Stimulated activated naive B cell treated with anti-CD40 and anti-IgM and Interleukin-4, amounts not matched to agents 10 μg/mL and 1 μg/mL and 100 μg/mL, for 72 hours (primary cell): ENCODE results near the gene KIF3B.
"Not testable (repeated sequence)": the region's sequence is repeated elsewhere in the genome, so short reads cannot be mapped to it uniquely, and the experiment has no call there.

Source experiments
- ATAC-seq, 2 donors: fragments of 150-1000 bp; cut with Tn5 transposase; replicated peaks; 2 replicates each; pipeline ENCODE4 v1.10.0; 2021; ENCODE audit warnings: moderate library complexity in 1 of 2
- DNase-seq: peaks from one replicate; pipeline ENCODE4 v3.0.0; 2021
- H3K27ac Mint-ChIP-seq: one replicate; pipeline ENCODE4 v1.8.0; 2022; ENCODE audit warnings: mild to moderate bottlenecking, mixed read lengths
- H3K27me3 Mint-ChIP-seq, 2 donors: one replicate each; pipeline ENCODE4 v1.8.0; 2022; ENCODE audit warnings: mixed read lengths in 2 of 2
- H3K36me3 Mint-ChIP-seq, 2 donors: one replicate each; pipeline ENCODE4 v1.8.0; 2022; ENCODE audit warnings: mixed read lengths in 2 of 2, mild to moderate bottlenecking in 1 of 2
- H3K4me1 Mint-ChIP-seq, 2 donors: one replicate each; pipeline ENCODE4 v1.8.0; 2022; ENCODE audit warnings: mixed read lengths in 2 of 2, mild to moderate bottlenecking in 1 of 2
- H3K4me3 Mint-ChIP-seq, 2 donors: one replicate each; pipeline ENCODE4 v1.8.0; 2022; ENCODE audit warnings: mild to moderate bottlenecking in 2 of 2, mixed read lengths in 2 of 2, moderate library complexity in 1 of 2
- H3K9me3 Mint-ChIP-seq, 2 donors: one replicate each; pipeline ENCODE4 v1.8.0; 2022; ENCODE audit warnings: mixed read lengths in 2 of 2, mild to moderate bottlenecking in 1 of 2

The KIF3B gene

DNA sequence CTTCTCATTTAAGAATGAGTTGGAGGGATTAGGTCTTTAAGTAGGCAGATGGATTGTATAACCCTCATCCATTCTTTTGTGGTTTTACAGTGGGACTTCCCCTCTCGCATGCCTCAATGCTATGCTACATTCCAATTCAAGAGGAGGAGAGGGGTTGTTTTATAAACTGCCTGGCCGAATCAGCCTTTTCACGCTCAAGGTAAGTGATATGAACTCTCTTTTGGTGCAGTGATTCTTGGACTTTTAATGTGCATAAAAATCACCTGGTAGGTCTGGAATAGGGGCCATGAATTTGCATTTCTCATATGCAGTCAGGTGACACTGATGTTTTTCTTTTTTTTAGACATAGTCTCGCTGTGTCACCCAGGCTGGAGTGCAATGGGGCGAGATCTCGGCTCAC lies 91.5 kb downstream of the KIF3B start:
- Mint-ChIP-seq H3K9me3 (no peaks in the 10 kb centered on the region), H3K27me3 (no peaks in the 10 kb centered on the region), H3K4me1 (peaks cover 34 to 43% of the 10 kb centered on the region in 2 donors), H3K4me3 (peak overlapping the region; percentile 9 to 53), H3K27ac (peak overlapping the region; percentile 20), H3K36me3 (peaks cover 3 to 14% of the 10 kb centered on the region in 2 donors)
- DNase-seq (peak; percentile 12), ATAC-seq (peak; percentile 83 to 84)

DNA sequence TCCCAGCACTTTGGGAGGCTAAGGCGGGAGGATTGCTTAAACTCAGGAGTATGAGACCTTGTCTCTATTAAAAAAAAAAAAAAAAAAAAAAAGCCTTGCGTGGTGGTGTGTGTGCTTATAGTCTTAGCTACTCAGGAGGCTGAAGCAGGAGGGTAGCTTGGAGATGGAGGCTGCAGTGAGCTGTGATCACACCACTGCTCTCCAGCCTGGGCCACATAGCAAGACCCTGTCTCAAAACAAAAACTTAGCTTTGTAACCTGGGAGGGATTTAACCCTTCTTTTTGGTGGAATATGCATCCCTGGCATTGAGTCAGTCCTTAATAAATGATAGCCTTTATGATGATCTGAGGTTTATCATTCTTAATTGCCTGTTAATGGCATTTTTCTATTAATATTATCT lies 93.4 kb downstream of the KIF3B start:
- Mint-ChIP-seq H3K9me3 (no peaks in the 10 kb centered on the region), H3K27me3 (no peaks in the 10 kb centered on the region), H3K36me3 (peaks cover 3 to 16% of the 10 kb centered on the region in 2 donors), H3K4me1 (peaks cover 24 to 32% of the 10 kb centered on the region in 2 donors), H3K27ac (no peak overlapping the region), H3K4me3 (no peak overlapping the region)
- DNase-seq, result no peak
- ATAC-seq, result no peak

DNA sequence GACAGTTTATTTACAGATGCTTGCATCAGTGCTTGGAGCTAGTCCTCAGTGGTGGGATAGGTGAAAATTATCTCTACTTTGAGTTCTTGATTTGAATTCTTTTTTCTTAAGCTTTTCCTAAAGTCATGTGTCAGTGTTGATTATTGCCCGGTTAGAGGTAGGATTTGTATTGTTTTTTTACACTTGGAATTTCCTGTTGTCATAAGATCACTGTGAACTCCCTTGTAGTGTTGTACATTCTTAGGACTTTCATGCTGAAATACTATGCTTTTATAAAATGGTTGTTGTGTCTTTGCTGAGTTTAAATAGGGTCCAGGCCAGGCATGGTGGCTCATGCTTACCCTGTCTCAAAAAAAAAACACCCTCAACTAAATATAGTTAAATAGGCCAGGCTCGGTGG lies 101.0 kb downstream of the KIF3B start:
- peaks cover 3 to 4% of the 10 kb centered on the region in 2 donors for H3K4me1 Mint-ChIP-seq
- ATAC-seq, result no peak
- H3K9me3 Mint-ChIP-seq, result no peaks in the 10 kb centered on the region
- H3K27ac Mint-ChIP-seq, result no peak overlapping the region
- DNase-seq, result no peak
- no peak overlapping the region for H3K4me3 Mint-ChIP-seq
- no peaks in the 10 kb centered on the region for H3K27me3 Mint-ChIP-seq
- H3K36me3 Mint-ChIP-seq, result peaks cover 16 to 27% of the 10 kb centered on the region in 2 donors

DNA sequence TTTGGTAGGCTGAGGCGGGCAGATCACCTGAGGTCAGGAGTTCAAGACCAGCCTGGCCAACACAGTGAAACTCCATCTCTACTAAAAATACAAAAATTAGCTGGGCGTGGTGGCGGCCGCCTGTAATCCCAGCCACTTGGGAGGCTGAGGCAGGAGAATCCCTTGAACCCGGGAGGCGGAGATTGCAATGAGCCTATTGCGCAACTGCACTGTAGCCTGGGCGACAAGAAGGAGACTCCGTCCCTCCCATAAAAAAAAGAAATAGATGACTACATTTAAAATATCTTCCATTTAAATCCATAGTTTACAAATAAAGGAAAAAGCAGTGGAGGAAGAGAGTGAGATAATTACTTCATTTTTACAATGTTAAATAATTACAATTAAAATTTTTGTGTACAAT lies 102.6 kb downstream of the KIF3B start:
- peaks cover 27 to 37% of the 10 kb centered on the region in 2 donors for H3K36me3 Mint-ChIP-seq
- H3K9me3 Mint-ChIP-seq, DNase-seq, H3K27me3 Mint-ChIP-seq, H3K27ac Mint-ChIP-seq, ATAC-seq, H3K4me3 Mint-ChIP-seq: not testable (repeated sequence)
- peaks cover 11 to 19% of the 10 kb centered on the region in 2 donors for H3K4me1 Mint-ChIP-seq

DNA sequence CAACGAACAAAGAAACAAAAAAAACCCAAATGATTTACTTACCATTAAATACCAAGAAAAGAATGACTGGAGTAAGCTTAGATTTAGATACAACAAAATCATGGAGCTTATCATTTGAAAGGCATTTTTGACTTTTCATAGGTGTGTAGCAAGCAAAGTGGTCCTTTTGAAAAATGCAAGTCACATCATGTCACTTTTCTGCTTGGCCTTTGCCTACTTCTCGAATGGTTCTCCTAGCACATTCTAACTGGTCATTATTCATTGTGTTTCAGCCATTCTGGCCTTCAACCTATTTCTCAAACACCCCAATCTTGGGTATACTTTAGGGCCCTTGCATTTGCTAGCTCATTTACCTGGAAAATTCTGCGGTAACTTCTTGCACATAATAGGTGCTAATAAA lies 103.3 kb downstream of the KIF3B start:
- H3K4me3 Mint-ChIP-seq, result no peak overlapping the region
- peaks cover 12 to 26% of the 10 kb centered on the region in 2 donors for H3K4me1 Mint-ChIP-seq
- H3K27me3 Mint-ChIP-seq, result no peaks in the 10 kb centered on the region
- ATAC-seq (no peak), DNase-seq (no peak)
- H3K9me3 Mint-ChIP-seq, result no peaks in the 10 kb centered on the region
- peaks cover 27 to 39% of the 10 kb centered on the region in 2 donors for H3K36me3 Mint-ChIP-seq
- peak overlapping the region; percentile 71 for H3K27ac Mint-ChIP-seq

DNA sequence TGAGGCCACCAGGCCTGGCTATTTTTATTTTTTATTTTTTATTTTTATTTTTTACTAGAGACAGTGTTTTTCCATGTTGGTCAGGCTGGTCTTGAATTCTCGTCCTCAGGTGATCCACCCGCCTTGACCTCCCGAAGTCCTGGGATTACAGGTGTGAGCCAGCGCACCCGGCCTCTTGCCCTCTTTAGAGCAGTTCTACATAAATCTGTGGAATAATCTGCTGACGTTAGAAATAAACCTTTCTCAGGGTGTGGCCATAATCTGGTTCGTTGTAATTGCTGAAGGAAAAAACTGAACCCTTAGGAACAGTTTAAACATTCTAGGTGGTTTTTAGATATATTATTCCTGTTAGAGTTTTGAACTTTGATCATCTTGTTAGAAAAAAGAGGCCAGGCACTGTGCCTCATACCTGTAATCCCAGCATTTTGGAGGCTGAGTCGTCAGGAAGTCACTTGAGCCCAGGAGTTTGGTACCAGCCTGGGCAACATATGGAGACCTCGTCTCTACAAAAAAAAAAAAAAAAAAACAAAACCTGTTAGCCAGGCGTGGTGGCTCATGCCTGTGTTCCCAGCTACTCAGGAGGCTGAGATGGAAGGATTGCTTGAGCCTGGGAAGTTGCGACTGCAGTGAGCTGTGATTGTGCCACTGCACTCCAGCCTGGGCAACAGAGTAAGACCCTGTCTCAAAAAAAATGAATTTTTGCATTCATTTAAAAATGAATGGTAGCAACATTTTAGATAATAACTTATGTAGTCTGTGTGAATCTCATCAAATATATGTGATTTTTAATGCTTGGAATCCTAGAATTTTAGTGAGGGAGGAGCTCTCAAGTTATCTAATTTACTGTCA lies 104.9 kb downstream of the KIF3B start:
- no peak overlapping the region for H3K4me3 Mint-ChIP-seq
- ATAC-seq (no peak), DNase-seq (no peak)
- H3K27ac Mint-ChIP-seq, result no peak overlapping the region
- H3K36me3 Mint-ChIP-seq, result peaks cover 24 to 42% of the 10 kb centered on the region in 2 donors
- peaks cover 19 to 39% of the 10 kb centered on the region in 2 donors for H3K4me1 Mint-ChIP-seq
- no peaks in the 10 kb centered on the region for H3K27me3 Mint-ChIP-seq
- no peaks in the 10 kb centered on the region for H3K9me3 Mint-ChIP-seq

DNA sequence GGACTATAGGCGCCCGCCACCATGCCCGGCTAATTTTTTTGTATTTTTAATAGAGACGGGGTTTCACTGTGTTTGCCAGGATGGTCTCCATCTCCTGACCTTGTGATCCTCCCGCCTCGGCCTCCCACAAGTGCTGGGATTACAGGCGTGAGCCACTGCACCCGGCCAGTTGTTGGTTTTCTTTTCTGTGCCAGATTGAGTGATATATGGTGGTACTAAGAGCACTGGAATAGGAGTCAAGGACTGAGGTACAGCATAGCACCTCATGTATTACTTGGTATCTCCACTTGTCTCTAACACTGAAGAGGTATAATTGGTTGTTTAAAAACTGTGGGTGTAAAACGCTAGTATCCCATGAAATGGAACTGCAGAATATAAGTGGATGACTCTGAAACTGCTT lies 106.0 kb downstream of the KIF3B start:
- not testable (repeated sequence) for DNase-seq, H3K27me3 Mint-ChIP-seq, ATAC-seq, H3K9me3 Mint-ChIP-seq, H3K4me3 Mint-ChIP-seq
- Mint-ChIP-seq H3K36me3 (peaks cover 17 to 39% of the 10 kb centered on the region in 2 donors), H3K4me1 (peaks cover 19 to 44% of the 10 kb centered on the region in 2 donors), H3K27ac (peak overlapping the region; percentile 65)
